AG20443 (cell line): Measurements from ENCODE around the gene CACNG1.
"Not testable (repeated sequence)": the region's sequence is repeated elsewhere in the genome, so short reads cannot be mapped to it uniquely, and the experiment has no call there.

Experiments used
- DNase-seq: peaks from one replicate; pipeline ENCODE4 v3.0.0; 2012; ENCODE audit warnings: low spot score, mixed read lengths

CACNG1 gene

DNA sequence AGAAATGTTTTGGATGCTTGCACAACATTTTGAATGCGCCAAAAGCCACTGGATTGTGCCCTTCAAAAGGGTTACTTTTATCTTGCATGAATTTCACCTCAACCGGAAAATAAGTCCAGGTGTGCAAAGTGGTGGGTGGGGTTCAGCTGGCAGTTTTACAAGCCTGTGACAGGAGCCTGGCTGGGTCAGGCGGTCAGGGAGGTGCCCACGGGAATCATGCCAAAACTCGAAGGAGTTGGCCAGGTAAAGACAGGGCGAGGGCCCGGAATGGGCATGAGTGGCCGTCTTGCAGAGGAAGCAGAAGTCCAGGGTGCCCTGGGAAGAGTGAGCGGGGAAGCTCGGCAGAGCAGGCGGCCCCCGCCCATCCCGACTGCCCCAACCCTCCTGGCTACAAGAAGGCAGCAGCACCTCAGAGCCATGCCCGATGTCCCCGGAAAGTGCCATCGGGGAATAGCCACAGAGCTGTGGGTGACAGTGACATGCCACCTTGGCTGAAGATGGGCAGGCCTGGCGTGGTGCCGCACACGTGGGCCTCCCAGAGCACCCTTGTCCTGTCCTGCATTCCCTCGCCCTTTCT is 19.1 kb upstream of the CACNG1 start:
- DNase-seq, result no peak

DNA sequence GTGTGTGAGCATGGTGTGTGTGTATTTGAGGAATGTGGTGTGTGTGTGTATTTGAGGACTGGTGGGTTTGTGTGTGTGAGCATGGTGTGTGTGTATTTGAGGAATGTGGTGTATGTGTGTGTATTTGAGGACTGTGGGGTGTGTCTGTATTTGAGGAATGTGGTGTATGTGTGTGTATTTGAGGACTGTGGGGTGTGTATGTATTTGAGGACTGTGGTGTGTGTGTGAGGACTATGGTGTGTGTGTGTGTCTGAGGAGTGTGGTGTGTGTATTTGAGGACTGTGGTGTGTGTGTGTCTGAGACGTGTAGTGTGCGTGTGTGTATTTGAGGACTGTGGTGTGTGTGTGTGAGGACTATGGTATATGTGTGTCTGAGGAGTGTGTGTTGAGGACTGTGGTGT is 18.0 kb upstream of the CACNG1 start:
- DNase-seq, result no peak

DNA sequence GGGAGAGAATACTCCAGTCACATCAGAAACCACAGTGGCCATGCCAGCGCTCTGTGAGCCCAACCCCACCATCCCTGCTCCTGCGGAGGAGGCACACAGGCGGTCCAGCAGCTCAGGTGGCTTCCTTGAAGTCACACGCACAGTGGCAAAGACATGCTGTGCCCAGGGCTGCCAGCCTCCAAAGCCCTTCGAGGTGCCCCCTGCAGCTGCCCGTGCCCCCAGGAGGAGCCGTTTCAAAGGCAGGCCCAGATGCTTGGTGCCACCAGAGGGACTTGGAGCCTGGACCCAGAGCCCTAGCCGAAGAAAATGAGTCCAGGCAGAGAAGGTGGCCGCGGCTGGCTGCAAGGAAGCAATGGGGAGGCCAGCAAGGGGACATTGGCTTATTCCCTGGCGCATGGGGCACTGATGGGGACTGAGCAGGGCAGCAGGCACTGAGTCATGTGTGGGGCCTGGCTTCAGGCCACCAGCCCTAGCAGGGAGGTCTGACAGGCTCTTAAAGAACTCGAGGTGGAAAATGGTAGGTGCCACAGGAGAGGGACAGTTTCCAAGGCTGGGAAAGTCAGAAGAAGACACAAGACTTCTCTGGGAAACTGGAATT is 17.2 kb upstream of the CACNG1 start:
- peak; percentile 68 for DNase-seq

DNA sequence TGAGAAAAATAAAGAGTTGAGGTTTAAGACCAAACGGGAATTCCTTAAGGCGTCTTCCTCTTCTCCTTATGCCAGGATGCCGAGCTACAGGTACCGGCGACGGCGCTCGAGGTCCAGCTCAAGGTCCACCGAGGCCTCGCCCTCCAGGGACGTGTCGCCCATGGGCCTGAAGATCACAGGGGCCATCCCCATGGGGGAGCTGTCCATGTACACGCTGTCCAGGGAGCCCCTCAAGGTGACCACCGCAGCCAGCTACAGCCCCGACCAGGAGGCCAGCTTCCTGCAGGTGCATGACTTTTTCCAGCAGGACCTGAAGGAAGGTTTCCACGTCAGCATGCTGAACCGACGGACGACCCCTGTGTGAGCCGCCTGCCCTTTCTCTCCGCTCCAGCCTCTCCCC is 13.7 kb upstream of the CACNG1 start:
- no peak for DNase-seq

DNA sequence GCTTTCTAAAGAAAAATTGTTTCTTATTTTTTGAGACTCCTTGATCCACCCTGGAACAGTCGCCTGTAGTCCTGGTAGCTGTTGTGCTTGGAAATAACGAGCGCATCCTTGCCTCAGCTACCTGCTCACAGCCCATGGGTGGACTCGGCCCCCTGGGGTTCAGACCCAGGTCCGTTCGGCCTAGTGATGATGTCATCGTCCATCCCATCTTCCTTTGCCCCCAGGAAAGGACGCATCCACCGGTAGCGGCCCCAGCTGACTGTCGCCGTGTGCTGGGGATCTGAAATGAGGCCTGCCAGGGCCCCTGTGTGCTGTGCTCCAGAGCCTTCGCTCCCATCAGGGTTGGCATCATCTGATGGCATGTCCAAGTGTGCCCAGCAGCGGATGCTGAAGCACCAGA is 12.0 kb upstream of the CACNG1 start:
- no peak for DNase-seq

DNA sequence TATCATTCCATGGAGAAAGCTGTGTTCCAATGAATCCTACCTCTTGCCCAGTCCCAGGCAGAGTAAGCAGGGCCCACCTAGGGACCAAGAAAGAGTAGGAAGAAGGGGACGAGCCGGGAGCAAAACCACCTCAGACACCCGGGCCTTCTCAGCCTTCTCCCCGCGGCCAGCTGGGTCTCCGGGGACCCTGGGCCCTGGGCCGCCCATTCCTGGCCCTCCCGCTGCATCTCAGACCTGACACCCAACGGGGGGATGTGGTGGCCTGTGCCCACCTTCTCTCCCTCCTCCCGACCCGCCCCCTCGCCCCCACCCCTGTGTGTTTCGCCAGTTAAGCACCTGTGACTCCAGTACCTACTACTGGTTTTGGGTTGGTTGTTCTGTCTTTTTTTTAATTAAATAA is 11.4 kb upstream of the CACNG1 start:
- DNase-seq, result no peak

DNA sequence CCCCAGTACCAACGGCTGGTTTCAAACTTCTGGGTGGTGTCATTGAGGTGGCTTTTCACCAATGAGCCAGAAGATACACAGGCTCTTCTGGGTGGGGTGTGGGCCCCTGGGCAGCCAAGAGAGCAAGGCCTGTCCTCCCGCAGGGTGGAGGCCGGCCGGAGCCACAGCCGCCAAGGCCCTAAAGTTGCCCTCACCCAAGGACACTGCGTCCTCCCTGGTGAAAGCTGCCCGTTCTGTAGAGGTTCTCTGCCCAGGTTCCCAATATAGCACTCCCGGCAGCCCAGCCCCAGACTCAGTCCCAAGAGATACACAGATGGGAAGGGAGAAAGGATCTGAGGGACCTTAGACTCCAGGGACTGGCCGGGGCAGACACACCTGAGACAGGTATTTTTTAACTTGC is 10.7 kb upstream of the CACNG1 start:
- no peak for DNase-seq

DNA sequence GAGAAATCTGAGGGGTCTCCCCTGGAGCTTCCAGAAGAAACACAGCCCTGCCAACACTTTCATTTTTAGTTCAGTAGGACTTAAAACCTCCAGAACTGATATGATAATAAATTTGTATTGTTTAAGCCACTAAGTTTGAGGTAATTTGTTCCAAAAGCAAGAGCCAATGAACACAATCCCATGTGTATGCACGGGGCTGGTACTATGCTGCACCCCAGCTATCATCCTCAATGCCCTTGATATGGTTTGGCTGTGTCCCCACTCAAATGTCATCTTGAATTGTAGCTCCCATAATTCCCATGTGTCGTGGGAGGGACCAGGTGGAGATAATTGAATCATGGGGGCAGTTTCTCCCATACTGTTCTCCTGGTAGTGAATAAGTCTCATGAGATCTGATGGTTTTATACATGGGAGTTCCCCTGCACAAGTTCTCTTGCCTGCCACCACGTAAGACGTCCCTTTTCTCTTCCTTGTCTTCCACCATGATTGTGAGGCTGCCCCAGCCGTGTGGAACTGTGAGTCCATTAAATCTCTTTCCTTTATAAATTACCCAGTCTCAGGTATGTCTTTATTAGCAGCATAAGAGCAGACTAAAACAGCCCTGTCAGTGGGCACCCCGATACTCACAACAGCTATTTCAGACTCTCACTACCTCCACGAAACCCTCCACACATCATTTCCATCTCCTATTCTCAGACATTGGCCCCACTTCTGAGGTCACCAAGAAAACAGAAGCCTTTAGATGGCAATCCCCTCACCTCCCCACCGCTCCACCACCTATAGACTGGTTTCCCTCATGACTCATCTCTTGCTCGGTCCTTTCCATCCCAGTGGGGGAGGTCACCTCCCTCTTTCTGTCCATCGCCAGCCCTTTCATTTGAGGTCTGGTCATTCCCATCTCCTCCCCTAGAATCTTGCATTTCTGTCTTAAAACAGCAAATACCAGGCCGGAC is 8.9 kb upstream of the CACNG1 start:
- no peak for DNase-seq

DNA sequence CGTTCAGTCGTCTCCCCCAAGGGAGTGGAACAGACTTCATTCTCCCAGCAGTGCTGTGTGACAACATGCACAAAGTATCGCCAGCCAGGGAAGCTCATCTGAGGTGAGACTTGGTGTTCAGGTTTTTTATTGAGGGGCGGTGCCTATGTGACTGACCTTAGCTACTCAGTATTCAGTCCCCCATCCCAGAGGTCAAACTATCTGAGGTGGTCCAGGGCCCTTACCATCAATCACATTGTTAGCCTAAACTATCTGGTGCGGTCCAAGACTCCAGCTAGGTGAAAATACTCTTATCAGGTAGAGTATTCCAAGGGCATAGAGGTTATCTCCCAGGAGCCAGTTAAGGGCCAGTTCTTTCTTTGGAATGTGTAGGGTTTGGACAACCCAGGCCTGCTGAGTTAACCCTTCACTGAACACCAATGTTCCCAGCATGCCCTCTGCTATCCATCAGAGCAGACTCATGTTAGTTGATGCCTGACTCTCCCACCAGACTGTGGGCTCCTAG is 5.4 kb upstream of the CACNG1 start:
- DNase-seq, result no peak

DNA sequence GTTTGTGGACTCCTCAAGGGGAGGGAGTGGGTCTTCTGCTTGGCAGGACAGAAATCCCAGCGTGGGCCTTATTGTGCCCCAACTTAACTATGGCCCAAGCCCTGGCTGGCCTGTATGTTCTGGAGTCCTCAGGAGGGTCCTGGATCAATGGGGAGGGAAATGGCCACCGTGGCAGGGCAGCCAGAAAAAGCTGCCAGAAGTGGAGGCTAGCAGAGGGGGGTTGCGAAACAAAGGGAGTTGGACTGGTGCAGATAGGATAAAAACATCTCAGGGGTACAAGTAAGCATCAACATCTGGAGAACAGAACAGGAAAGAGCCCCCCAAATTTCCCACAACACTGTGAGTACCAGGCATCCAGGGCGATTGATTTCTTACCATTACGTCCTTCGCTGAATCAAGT is 3.7 kb upstream of the CACNG1 start:
- no peak for DNase-seq

DNA sequence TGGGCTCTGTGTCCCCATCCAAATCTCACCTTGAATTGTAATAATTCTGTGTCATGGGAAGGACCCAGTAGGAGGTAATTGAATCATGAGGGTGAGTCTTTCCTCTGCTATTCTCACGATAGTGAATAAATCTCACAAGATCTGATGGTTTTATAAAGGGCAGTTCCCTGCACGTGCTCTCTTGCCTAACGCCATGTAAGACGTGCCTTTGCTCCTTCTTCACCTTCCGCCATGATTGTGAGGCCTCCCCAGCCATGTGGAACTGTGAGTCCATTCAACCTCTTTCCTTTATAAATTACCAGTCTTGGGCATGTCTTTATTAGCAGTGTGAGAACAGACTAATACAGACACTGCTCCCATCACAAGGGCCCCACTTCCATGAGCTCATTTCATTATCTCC is 3.2 kb upstream of the CACNG1 start:
- not testable (repeated sequence) for DNase-seq

DNA sequence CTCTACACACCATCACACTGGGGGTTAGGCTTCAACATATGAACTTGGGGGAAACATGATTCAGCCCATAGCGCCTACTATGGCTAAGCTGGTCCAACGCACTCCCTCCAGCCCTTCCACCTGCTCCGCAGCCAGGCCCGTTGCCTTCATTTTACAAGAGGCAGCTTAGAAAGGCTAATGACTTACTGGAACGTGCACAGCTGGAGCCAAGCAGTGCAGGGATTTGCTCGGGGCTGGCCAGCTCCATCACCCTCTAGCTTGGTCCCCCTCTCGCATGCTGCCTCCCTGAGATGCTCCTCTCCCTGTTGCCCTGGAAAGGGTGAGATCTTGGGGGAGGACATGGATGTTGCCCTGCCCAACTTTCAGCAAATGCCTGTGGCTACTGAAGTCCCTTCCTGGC is 2.8 kb upstream of the CACNG1 start:
- DNase-seq, result no peak

DNA sequence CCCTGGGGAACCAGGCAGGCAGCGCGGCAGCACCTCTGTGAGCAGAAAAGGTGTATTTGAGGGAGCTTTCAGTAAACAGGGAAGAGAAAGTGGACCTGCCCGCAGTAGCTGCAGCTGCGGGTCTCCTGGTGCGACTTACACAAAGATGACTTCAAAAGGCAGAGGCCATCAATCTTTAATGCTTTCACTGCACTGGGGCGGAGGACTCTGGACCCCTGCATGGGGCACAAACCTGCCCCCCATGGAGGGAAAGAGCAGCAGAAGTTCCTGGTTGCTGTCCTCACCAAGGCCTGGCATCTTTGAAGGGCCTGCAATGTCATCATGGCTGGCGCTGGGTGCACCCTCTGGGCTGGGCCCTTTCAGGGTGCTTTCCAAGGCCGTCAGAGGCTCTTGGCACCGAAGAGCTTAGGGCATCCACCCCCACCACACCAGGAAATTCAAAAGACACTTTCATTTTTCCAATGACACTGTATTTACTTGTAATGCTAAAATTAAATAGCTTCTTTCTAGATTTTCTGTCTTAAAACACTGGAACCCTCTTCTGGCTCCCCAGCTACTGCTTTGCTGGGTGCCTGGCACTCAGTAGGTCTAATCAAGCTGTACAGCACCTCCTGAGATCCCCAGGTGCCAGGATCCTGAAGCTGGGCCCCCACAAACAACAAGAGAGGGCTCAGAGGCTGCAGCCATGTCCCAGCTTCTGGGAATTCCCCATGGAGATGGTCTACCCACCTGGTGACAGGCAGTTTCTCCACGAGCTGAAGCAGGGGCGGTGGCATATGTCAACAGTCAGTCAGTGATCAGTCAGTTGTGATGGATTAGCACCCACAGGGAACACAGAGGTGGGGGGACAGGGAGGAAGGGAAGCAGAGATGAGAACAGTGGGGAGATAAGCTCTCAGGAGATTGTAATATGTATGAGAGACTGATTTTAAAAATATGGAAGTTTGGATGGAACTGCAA is 2.1 kb upstream of the CACNG1 start:
- DNase-seq, result no peak

DNA sequence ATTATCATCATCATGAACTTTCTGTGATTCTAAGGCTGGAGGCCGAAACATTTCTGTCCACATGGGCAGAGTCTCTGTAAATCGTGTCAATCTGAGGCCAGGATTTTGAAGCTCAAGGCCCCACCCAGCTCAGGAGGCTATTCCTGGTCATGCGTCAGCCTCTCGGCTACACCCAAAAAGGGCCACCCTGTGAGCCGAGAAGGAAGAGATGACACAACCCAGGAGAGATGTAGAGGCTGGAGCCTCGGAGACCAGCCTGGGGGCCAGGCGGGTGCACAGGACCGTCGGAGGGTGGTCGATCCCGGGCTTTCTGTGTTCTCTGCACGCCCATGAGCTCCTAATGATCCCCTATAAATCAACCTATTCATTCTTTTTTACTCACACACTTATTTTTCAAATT is 1.1 kb upstream of the CACNG1 start:
- no peak for DNase-seq

DNA sequence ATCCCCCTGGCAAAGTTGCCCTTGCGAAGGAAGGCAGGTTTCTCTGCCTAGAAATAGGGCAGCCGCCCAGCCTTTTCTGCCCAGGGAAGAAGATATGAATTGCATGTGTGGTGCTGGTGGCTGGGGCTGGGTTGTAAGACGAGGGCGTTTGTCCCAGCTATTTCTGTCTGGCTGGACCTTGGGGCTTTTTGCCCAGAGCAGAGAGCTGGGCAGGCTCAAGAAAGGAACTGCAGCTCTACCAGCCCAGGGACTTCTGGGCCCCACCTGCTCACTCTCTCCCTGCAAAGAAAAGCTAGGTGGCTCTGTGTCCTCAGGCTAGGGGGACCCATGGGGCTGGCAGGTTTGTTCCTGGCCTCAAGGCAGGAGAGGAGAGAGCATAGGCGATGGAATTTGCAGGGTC is 586 bp downstream of the CACNG1 start:
- no peak for DNase-seq

DNA sequence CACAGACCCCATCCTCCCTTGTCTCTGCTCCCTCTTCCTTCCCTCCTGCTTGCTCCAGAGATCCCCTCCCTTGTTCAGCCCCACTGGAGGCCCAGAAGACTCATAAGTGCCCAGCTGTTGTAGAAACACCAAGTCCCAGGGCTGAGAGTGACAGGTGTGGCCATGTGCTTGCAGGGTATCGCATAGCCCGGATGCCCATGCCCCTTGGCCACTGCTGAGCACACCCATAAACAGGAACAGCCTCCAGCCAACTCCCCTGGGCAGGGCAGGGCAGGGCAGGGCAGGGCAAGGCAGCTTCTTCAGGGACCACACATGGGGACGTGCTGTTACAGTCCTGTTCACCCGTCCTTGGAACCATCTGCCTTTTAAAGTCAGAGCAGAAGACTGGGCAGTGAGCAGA is 2.0 kb downstream of the CACNG1 start:
- DNase-seq, result no peak

DNA sequence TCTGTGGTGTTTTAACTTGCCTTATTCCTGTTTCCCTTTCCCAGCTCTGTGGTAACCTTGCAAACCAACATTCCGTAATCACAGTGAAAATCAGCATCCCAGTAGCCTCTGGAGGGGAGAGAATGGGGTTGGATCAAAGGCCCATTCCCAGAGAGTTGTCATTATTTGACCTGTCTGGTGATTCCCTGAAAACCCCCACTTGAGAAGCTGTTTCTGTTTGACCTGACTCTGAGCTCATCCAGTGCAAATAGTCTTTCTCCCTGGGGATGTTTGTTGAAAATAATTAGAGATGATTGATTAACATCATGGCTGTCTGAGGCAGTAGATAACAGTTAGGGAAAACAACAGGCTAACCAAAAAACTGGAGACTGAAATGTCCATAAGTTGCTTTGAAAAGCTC is 3.0 kb downstream of the CACNG1 start:
- no peak for DNase-seq

DNA sequence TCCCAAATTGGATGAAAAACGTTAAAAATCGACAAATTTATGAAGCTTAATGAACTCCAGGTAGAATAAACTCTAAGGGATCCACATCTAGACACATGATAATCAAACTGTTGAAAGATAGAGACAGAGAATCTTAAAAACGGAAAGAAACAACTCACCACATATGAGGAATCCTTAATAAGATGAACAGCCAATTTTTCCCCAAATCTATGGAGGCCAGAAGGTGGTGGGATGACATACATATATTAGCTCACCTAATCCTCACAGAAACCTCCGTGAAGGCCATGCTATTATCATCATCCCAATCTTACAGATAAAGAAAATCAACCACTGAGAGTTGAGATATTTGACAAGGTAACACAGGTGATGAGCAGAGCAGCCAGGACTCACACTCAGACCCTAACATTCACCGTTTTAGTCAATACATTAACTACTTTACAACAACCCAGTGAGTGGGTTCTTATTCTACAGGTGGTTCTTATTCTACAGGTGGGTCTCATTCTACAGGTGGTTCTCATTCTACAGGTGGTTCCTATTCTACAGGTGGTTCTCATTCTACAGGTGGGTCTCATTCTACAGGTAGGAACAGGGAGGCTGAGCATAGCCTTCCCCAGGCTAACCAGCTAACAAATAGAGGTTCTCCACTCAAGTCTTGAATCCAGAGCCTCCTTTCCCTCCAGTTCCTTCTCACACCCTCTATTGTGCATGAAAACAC is 4.8 kb downstream of the CACNG1 start:
- DNase-seq, result no peak

DNA sequence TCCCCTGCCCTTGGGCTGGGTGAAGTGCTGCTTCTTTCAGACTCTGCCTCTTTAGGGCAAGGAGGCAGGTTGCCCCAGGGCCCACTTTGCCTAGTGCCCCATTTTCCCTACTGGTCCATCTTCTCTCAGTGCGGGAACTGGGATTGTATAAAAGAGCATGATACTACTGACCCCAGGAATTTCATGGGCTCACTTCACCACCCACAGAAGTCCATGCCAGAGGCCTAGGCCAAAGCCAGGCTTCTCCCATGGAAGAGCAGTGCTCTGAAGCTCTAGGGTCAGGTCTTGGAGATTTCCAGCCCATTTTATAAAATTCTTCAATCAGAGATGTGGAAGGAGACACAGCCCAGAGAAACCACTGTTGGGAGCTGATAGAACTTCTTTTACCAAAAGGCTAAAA is 5.7 kb downstream of the CACNG1 start:
- no peak for DNase-seq

DNA sequence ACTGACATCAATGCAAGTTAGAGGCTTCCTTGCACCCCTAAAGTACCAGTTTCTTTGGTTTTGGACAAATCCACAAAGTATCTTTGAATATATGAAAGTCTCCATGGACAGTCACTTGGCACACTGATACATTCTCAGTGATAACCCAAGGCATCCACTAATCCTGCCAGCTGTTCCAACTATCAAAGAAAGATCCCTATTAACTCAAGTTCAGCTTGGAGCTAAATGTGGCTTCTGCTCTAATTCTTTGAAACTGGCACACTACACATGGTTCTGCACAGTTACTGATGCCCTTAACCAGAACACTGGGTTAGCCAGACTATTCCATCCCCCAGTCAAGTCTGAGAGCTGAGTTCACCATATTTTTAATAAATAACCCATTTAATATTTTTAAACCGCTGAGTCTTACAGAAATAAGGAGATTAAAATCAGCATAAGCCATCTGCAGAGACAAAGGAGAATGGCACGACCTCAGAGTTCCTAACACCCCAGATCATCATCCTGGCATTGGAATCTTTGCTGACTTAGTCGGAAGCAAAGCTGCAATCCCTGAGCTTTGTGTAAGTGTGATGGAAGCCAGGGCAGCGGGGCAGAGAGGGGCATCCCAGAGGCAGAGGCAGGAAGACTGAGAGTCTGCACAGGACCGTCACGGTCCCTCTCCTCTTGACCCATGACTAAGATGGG is 6.3 kb downstream of the CACNG1 start:
- no peak for DNase-seq

DNA sequence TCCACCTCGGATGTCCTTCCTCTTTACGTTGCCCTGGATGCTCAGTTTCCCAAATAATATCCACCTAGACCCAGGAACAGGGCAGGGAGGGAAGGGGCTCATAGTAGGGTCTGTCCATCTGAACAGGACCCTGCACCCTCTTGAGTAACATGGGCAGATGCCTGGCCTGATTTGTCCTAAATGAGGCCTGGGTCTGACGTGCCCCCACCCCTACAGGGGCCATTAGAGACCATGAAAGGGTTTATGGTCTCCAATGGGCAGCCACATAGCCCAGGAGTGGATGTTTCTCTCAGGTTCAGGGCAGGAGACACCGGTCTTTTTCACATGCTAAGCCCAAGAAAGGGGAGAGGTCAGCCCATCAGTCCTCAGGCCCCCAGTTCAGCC is 6.8 kb downstream of the CACNG1 start:
- DNase-seq, result no peak
